ENCODE measurements around the gene PHF1.
A peak's percentile ranks its signal among the peaks of the same experiment; 100 is the strongest.

The PHF1 gene

GRCh38 chr6:33433001-33433543 is 22.3 kb downstream of the PHF1 start:
- DNase-seq, result no peak

GRCh38 chr6:33433544-33434191 is 22.9 kb downstream of the PHF1 start:
- DNase-seq, result no peak

DNA sequence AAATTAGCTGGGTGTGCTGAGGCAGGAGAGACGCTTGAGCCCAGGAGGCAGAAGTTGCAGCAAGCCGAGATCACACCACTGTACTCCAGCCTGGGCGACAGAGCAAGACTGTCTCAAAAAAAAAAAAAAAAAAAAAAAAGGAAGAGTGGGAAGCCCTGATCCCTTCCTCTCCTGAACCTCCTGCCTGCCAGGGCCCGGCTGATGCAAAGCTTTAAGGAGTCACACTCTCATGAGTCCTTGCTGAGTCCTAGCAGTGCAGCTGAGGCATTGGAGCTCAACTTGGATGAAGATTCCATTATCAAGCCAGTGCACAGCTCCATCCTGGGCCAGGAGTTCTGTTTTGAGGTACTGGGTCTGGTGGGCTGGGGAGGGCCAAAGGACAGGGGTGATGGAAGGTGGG is 24.1 kb downstream of the PHF1 start:
- no peak for DNase-seq

GRCh38 chr6:33437666-33438065 is 26.9 kb downstream of the PHF1 start:
- DNase-seq, result no peak

DNA sequence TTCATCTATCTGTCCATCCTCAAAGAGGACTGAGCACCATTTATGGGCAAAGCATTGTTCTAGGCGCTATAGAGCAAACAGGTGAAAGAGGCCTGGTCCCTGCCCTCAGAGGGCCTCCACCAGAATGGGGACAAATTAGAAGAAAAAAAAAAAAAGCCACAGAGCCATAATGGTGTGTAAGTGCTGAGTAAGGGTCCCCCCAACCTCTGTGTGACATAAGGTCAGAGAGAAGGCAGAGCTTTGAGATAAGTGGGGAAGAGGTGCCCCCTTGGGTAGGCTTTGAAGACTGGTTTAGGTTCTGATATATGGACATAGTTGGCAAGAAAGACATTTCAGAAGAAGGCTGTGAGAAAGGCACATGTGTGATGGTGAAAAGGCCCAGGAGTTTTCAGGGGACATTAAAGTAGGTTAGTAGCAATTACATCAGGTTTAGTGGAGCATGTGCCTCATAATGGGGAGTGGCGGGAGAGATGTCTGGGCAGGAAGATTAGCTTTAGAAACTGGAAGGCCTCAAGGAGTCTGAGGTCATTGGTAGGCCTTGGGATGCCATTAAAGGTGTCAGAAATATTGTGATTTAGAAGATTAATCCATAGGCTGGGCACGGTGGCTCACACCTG is 28.3 kb downstream of the PHF1 start:
- no peak for DNase-seq

DNA sequence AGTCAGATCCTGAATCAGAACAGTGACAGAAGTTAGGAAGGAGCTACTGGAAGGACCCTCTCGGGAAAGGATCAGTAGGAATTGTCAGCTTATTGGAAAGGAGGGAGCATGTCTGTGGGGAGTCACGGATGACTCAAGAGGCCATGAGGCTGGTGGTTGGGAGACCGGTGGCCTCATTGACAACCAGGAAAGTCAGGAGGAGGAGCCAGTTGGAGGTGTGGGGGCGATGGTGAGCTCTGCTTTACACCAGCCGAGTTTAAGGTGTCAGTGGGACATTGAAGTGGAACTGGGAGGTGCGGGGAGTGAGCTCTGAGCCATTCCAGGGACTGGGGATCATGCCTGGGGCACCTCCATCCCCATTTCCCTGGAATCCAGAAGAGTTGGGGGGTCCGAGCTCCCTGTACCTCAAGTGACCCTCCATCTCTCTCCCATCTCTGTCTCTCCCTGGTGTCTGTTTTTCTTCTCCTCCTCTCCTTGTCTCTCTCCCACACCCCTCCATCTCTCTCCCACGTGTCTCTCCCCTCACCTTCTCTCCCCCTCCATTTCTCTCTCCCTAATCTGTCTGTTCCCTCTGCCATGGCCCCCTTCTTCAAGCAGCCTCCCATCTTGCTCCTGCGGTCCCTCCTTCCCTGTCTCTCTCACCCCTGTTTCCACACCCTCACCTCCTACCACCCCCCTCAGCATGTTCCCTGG is 29.3 kb downstream of the PHF1 start:
- no peak for DNase-seq

- DNase-seq, result no peak
Measured at GRCh38 chr6:33440649-33441309, 30.0 kb downstream of the PHF1 start.

DNA sequence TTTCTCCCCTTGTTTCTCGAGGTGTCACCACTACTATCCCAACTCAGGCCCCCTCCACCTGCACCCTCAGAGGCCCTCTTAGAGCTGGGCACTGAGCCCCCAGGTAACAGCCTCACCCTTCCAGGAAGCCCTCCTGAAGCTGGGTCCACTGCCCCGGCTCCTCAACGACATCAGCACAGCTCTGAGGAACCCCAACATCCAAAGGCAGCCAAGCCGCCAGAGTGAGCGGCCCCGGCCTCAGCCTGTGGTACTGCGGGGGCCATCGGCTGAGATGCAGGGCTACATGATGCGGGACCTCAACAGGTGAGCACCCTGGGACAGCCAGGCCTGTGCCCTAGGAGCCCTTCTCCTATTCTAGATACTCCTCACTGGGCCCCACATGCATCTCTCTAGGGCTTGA is 30.6 kb downstream of the PHF1 start:
- no peak for DNase-seq

DNA sequence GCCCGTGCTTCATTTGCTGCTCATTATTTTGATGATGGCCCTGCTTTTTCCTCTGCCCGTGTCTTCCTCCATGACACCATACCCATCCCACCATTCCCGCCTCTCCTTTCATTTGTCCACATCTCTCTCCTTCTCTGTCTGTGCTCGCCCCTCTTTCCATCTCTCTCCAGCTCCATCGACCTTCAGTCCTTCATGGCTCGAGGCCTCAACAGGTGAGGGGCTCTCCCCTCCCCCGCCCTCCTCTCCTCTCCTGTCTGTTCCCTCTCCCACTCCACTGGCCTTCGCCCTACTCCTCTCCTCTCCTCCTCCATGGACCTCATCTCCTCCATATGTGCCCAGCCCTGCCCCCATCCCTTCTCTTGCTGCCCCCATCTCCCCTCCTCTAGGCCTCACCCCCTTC is 31.5 kb downstream of the PHF1 start:
- no peak for DNase-seq

DNA sequence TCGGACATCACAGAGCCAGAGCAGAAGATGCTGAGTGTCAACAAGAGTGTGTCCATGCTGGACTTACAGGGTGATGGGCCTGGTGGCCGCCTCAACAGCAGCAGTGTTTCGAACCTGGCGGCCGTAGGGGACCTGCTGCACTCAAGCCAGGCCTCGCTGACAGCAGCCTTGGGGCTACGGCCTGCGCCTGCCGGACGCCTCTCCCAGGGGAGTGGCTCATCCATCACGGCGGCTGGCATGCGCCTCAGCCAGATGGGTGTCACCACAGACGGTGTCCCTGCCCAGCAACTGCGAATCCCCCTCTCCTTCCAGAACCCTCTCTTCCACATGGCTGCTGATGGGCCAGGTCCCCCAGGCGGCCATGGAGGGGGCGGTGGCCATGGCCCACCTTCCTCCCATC is 32.2 kb downstream of the PHF1 start:
- no peak for DNase-seq

DNA sequence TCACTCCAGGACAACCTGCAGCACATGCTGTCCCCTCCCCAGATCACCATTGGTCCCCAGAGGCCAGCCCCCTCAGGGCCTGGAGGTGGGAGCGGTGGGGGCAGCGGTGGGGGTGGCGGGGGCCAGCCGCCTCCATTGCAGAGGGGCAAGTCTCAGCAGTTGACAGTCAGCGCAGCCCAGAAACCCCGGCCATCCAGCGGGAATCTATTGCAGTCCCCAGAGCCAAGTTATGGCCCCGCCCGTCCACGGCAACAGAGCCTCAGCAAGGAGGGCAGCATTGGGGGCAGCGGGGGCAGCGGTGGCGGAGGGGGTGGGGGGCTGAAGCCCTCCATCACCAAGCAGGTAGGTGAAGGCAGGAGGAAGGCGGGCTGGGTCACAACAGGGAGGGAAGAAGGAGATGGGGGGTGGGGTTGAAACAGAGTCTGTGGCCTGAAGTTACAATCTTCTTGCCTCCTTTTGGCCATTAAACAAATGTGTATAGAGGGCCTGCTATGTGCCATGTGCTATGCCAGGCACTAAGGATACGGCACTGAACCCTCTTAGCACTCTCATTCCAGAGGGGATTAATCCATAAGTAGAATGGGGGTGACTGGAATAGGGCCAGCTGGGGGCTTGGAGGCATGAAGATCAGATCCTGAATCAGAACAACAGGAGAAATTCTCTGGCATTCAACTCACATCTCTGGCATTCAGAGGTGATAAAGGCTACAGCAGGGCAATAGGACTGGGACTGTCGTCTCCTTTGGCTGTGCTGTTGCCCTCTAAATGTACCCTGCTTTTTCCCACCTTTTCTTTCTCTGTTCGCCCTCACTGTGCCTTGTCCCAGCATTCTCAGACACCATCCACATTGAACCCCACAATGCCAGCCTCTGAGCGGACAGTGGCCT is 33.0 kb downstream of the PHF1 start:
- no peak for DNase-seq

- no peak for DNase-seq
Measured at GRCh38 chr6:33445119-33445603, 34.3 kb downstream of the PHF1 start.

GRCh38 chr6:33446356-33446755 is 35.5 kb downstream of the PHF1 start:
- no peak for DNase-seq

DNA sequence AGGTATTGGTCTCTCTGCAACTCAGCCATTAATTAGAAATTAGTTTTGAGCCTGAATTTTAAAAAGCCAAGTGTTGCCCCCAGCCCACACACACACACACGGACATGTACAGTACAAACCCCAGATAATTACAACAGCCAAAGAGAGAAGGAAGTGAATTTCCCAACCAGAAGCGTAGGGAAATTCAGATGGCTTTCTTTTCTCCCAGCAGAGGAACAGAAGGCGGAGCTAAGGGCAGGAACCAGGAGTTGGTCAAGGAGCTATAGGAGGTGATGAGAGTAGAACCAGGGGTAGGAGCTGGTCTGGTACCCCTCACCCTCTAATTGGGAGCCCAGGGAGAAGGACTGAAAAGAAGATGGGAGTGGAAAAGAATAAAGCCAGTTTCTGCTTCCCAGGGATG is 39.6 kb downstream of the PHF1 start:
- no peak for DNase-seq

DNA sequence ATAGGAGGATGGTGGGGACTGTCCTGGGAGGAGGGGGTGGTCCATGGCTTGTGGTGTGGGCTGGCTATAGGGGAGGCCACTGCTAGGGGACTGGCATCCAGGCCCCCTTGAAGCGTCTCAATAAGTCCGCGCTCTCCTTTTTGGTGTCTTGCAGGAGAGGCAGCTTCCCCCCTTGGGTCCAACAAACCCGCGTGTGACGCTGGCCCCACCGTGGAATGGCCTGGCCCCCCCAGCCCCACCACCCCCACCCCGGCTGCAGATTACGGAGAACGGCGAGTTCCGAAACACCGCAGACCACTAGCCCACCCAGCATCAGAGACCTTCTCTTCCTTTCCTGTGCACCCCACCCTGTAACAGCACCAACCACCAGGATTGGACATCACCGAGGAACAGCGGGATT is 40.8 kb downstream of the PHF1 start:
- no peak for DNase-seq

GRCh38 chr6:33452496-33452895 is 41.7 kb downstream of the PHF1 start:
- no peak for DNase-seq

GRCh38 chr6:33453393-33454008 is 42.7 kb downstream of the PHF1 start:
- DNase-seq, result no peak

DNA sequence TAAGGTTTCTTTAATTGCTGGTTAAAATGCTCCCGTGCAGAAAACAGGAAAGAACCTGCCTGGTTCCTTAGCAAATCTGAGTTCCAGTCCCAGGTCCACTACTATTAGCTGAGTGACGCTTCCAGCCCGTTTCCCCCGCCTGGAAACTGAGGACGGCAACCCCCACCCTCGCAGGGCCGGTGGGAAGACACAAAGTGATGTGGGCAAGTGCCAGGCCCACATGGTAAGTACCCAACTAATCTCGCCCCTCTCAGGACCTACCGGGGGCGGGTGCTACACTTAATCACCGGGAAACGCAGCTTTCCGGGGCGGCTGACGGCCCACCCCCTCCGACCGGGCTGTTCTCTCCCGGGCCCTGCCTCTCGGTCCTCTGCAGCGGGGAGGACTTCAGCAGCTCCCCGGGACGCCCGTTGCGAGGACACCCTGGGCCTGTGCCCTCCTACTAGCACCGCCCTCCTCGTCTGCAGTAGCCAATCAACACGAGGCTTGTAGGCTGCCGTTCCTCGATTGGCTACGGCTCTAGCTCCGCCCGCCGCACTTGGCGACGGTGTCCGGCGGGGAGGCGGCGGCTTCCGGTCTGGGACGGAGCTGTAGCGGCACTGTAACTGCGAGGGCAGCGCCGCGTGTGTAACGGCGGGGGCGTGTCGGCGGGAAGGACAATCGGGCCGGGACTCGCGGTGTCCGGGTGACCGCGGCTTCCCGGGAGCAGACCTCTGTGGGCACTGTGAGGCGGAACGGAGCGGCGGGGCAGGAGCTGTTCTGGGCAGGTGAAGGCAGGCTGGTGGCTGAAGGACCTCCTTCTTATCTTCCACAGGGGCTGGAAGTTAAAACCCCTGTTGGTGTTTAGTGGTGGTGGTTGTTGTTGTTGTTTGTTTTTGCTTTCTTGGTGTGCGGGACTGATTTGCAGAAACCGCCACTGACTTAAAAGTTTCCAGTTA is 43.5 kb downstream of the PHF1 start, which contains the start of gene ZBTB9:
Gene ZBTB9, plus strand, starts transcription at position 568 of the 938 bp plus-strand sequence. CDS start 525 bp downstream, outside the sequence.
- DNase-seq, result peak; percentile 88

DNA sequence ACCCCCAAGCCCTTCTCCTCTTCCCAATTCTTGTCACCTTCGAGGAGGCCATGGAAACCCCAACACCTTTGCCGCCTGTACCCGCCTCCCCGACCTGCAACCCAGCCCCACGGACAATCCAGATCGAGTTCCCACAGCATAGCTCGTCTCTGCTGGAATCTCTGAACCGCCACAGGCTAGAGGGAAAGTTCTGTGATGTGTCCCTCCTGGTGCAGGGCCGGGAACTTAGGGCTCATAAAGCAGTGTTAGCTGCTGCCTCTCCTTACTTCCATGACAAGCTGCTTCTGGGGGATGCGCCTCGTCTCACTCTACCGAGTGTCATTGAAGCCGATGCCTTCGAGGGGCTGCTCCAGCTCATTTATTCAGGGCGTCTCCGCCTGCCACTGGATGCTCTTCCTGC is 44.2 kb downstream of the PHF1 start:
- DNase-seq, result no peak

DNA sequence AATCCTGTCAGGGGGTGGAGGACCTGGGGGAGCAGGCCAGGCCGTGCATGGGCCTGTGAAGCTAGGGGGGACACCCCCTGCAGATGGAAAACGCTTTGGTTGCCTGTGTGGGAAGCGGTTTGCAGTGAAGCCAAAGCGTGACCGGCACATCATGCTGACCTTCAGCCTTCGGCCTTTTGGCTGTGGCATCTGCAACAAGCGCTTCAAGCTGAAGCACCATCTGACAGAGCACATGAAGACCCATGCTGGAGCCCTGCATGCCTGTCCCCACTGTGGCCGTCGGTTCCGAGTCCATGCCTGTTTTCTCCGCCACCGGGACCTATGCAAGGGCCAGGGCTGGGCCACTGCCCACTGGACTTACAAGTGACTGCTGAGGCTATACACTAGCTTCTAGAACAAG is 45.3 kb downstream of the PHF1 start:
- DNase-seq, result no peak

- DNase-seq, result no peak
Measured at GRCh38 chr6:33458676-33459075, 47.9 kb downstream of the PHF1 start.
